ENCODE measurements around the gene DNAJC24.

DNAJC24 gene

DNA sequence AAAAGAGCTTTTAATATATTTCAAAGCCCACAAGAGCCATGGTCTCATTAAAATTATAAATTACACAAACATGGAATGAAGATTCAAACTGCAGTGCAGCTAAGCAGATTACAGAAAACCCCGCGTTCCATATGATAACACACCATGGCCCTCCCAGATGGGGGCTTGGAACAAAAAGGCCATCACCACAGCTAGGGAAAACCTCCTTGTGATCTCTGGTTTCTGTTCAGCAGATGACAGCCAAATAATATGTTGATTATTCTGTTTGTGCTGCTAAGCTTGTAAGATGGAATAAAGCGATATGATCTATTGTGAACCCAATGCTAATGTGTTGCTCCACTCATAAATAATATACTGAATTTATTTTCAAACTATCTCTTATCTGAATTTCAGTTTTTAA lies 111.3 kb downstream of the DNAJC24 start:
- no peak for DNase-seq (ENCODE audit: low read depth, low spot score)
